Hepatocyte (in vitro differentiated cells): ENCODE measurements around the gene PARD3B.

Experiments used
- EZH2 ChIP-seq: fragments of 200-600 bp; sonication (generic); IDR thresholded peaks from 2 replicates; pipeline ENCODE4 v1.6.1; 2016; ENCODE audit warnings: antibody characterized with exemption, mild to moderate bottlenecking, borderline replicate concordance
- TF ChIP-seq, protein P1 (sequence below): fragments of 200-600 bp; sonication (generic); IDR thresholded peaks from 2 replicates; pipeline ENCODE4 v1.5.1; 2016; ENCODE audit warnings: antibody characterized with exemption, mild to moderate bottlenecking; ENCODE audit not compliant: poor library complexity

DNA sequence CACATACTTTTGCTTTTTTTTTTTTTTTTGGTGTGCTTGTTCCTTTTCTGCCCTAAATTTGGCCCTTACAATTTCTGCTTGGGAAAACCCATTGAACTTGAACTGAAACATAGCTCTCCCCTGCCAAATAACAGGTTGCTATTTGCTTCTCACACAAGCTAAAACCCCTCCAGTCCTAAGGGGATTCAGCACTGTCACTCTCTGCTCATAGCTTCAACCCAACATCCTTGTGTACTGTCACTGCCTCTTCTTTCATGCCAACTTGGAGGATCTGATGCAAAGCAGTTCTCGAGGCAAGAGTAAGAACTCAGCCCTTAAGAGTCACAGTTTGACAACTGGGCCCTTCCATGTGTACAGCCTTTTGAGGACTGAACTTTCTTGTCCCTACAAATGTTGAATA is 1106.4 kb downstream of the PARD3B start:
- TF ChIP-seq, protein P1, sequence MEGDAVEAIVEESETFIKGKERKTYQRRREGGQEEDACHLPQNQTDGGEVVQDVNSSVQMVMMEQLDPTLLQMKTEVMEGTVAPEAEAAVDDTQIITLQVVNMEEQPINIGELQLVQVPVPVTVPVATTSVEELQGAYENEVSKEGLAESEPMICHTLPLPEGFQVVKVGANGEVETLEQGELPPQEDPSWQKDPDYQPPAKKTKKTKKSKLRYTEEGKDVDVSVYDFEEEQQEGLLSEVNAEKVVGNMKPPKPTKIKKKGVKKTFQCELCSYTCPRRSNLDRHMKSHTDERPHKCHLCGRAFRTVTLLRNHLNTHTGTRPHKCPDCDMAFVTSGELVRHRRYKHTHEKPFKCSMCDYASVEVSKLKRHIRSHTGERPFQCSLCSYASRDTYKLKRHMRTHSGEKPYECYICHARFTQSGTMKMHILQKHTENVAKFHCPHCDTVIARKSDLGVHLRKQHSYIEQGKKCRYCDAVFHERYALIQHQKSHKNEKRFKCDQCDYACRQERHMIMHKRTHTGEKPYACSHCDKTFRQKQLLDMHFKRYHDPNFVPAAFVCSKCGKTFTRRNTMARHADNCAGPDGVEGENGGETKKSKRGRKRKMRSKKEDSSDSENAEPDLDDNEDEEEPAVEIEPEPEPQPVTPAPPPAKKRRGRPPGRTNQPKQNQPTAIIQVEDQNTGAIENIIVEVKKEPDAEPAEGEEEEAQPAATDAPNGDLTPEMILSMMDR: no peak
- no peak for TF ChIP-seq EZH2
